GM06990 (cell line): ENCODE measurements around the gene ARHGEF17.

ENCODE experiments used
- DNase-seq: peaks from one replicate; pipeline ENCODE4 v3.0.0-alpha.2; 2011; ENCODE audit not compliant: insufficient read length; ENCODE audit errors: extremely low read depth
- H3K27me3 ChIP-seq: replicated peaks from 2 replicates; pipeline ENCODE4 v1.6.0; 2011; ENCODE audit warnings: low read length; ENCODE audit not compliant: control insufficient read depth, insufficient read depth
- H3K36me3 ChIP-seq: 2 replicates; pipeline ENCODE4 v1.5.1; 2011; ENCODE audit warnings: low read length; ENCODE audit not compliant: control insufficient read depth, insufficient read depth
- H3K4me3 ChIP-seq: replicated peaks from 2 replicates; pipeline ENCODE4 v1.5.1; 2011; ENCODE audit warnings: low read depth, mild to moderate bottlenecking, control low read depth, low read length
- TF ChIP-seq, protein P1 (sequence below): IDR thresholded peaks from 2 replicates; pipeline ENCODE4 v1.5.1; 2011; ENCODE audit warnings: low read length, control low read depth, mild to moderate bottlenecking, inconsistent platforms; ENCODE audit not compliant: insufficient read depth, poor library complexity, severe bottlenecking

The ARHGEF17 gene, protein sequence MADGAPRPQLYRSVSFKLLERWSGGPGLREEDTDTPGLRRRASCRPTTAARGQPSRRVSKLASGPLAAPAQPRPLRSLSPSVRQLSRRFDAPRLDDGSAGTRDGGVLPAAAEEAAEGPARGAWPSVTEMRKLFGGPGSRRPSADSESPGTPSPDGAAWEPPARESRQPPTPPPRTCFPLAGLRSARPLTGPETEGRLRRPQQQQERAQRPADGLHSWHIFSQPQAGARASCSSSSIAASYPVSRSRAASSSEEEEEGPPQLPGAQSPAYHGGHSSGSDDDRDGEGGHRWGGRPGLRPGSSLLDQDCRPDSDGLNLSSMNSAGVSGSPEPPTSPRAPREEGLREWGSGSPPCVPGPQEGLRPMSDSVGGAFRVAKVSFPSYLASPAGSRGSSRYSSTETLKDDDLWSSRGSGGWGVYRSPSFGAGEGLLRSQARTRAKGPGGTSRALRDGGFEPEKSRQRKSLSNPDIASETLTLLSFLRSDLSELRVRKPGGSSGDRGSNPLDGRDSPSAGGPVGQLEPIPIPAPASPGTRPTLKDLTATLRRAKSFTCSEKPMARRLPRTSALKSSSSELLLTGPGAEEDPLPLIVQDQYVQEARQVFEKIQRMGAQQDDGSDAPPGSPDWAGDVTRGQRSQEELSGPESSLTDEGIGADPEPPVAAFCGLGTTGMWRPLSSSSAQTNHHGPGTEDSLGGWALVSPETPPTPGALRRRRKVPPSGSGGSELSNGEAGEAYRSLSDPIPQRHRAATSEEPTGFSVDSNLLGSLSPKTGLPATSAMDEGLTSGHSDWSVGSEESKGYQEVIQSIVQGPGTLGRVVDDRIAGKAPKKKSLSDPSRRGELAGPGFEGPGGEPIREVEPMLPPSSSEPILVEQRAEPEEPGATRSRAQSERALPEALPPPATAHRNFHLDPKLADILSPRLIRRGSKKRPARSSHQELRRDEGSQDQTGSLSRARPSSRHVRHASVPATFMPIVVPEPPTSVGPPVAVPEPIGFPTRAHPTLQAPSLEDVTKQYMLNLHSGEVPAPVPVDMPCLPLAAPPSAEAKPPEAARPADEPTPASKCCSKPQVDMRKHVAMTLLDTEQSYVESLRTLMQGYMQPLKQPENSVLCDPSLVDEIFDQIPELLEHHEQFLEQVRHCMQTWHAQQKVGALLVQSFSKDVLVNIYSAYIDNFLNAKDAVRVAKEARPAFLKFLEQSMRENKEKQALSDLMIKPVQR (N-terminal part only)

DNA sequence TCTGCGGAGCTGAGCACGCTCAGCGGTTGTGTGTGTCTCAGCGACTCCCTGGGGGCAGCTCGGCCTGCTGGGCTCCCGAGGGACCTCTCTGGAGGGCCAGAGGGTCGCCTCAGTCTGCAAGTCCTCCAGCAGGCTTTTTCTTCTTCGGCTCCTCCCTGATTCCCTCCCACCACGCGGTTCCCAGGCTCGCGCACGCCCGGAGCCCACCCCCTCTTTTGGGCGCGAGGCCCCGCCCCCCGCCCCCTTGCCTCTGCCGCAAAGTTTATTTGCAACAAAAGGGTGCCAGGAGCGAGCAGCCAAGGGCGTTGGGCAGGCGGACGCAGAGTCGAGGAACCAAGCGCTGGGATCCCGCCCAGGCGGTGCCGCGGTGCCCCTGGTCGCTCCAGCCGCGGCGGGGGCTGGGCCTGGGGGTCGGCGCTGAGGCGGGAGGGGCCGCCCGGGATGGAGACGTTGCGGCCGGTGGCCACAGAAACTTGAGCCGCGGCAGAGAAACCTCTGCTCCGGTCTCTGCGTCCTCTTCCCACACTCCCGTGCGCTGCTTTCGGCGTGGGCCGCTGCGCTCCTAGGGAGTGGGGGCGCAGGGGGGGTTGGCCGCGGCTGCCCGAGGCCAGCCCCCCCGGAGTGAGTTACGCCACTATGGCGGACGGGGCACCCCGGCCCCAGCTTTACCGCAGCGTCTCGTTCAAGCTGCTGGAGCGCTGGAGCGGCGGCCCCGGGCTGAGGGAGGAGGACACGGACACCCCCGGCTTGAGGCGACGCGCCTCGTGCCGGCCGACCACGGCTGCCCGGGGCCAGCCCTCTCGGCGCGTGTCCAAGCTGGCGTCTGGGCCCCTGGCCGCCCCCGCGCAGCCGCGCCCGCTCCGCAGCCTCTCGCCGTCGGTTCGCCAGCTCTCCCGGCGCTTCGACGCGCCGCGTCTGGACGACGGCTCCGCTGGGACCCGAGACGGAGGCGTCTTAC, at the start of gene ARHGEF17:
TSS of gene ARHGEF17 (plus strand) at position 274 of the 958 bp plus-strand sequence. CDS start at position 637, 363 bp downstream.
- TF ChIP-seq, protein P1, sequence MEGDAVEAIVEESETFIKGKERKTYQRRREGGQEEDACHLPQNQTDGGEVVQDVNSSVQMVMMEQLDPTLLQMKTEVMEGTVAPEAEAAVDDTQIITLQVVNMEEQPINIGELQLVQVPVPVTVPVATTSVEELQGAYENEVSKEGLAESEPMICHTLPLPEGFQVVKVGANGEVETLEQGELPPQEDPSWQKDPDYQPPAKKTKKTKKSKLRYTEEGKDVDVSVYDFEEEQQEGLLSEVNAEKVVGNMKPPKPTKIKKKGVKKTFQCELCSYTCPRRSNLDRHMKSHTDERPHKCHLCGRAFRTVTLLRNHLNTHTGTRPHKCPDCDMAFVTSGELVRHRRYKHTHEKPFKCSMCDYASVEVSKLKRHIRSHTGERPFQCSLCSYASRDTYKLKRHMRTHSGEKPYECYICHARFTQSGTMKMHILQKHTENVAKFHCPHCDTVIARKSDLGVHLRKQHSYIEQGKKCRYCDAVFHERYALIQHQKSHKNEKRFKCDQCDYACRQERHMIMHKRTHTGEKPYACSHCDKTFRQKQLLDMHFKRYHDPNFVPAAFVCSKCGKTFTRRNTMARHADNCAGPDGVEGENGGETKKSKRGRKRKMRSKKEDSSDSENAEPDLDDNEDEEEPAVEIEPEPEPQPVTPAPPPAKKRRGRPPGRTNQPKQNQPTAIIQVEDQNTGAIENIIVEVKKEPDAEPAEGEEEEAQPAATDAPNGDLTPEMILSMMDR: no peak
- no peaks in the 10 kb centered on the region for H3K36me3 ChIP-seq
- no peaks in the 10 kb centered on the region for H3K27me3 ChIP-seq
- DNase-seq: no peak
- peak within 1 kb of the TSS; percentile 80 for H3K4me3 ChIP-seq

DNA sequence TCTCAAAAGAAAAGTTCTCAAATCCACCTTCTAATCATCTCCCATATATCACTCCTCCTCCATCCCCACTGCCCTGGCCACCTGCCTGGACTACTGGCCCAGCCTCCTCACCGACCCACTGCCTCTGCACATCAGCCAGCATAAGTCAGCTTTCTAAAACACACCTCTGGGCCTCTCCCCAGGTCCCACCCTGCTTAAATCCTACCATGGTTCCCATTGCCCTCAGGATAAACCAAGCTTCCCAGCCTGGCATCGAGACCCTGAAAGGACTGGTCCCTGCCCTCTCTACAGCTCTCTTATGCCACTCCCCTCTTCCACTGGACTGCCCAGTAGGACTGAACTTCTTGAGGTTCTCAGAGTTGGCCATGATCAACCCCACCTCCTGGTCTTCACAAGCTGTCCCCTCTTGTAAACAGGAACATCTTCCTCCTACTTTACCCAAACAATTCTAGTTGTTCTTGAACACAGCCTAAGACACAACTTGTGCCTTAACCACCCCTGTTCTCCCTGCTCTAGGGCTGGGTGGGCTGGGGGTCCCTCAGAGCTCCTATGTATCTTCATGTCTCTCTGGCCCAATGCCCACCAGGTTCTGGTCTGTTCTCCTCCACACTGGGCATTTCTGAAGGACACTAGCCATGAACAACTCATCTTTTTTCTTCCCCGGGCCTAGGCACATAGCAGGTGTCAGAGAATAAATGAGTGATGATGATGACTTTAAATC, 48.5 kb upstream of the ARHGEF17 start:
- no peak overlapping the region for H3K4me3 ChIP-seq
- TF ChIP-seq, protein P1: no peak
- no peaks in the 10 kb centered on the region for H3K36me3 ChIP-seq
- DNase-seq: no peak
- H3K27me3 ChIP-seq: no peaks in the 10 kb centered on the region

DNA sequence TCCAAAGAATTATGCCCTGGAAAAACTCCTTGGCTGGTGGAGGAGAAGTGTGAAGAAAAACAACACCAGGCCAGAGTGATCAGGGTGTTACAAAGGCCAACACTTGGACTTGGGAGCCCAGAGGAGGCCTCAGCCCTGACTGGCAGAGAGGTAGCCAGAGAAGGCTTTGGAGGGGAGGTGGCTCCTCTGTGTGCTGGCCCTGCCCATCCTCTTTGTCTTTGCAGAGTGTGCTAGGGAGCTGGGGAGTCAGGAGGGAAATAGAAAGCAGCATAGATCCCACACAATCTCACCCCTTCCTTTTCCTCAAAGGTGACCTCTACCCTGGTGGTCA, 48.0 kb upstream of the ARHGEF17 start:
- H3K4me3 ChIP-seq: no peak overlapping the region
- H3K27me3 ChIP-seq: no peaks in the 10 kb centered on the region
- TF ChIP-seq, protein P1: no peak
- H3K36me3 ChIP-seq: no peaks in the 10 kb centered on the region
- no peak for DNase-seq

DNA sequence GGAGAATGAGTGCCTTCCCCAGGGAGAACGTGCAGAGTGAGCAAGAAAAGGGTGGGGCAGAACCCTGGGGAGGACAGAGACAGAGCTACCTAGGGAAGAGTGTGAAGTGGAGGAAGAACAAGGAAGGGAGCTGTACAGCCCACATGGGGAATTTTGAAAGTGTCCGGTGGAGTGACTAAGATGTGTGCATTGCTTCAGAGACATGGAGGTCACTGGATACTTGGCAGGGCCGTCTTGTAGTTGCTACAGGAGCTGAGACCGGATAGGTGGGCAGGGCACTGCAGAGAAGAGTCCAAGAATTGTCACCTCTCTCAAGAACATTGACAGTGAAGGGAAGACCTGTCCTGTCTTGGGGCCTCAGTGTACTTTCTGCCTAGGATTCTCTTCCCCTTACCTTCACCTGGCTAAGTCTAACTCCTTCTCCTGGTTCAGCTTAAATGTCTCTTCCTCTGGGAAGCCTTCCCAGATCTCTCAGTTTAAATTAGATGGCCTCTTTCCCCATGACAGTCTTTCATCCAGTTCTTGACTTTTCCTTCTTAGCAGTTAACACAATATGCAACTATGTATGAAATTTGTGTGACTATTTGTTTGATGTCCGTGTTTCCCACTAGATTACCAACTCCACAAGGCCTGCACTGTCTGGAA, 45.1 kb upstream of the ARHGEF17 start:
- Histone ChIP-seq H3K4me3 (no peak overlapping the region), H3K36me3 (no peaks in the 10 kb centered on the region), H3K27me3 (no peaks in the 10 kb centered on the region)
- DNase-seq: no peak
- TF ChIP-seq, protein P1: no peak
